IMR-90 (cell line): Measurements from ENCODE around the gene DBN1. TPM values are rescaled to one million over a fixed set of nuclear protein-coding genes. Genes with fewer than 3 reads are reported as not detected.

ENCODE experiments used
- ATAC-seq: fragments of 200-7000 bp; cut with Tn5 transposase; 2 replicates; pipeline ENCODE4 v1.9.1; 2020; ENCODE audit warnings: low read depth, mild to moderate bottlenecking, moderate library complexity
- BruUV-seq: library from RNA; stranded (reverse); fragments of 400-500 nt; replicated peaks from 2 replicates; lab custom pipeline; 2021; lab: Mats Ljungman, UMichigan
- CTCF ChIA-PET: fragments of 300-600 bp; formaldehyde crosslinking; extraction: SDS; loops from one replicate; lab custom pipeline; 2021; ENCODE audit warnings: antibody characterized with exemption; lab: Yijun Ruan, JAX
- POLR2A ChIA-PET: fragments of 300-600 bp; sonication (Branson Sonifier 250); formaldehyde crosslinking; loops from one replicate; lab custom pipeline; 2022; ENCODE audit warnings: antibody characterized with exemption; ENCODE audit not compliant: unreplicated experiment; lab: Charles Lee
- DNase-seq: peaks from one replicate; pipeline ENCODE4 v3.0.0; 2013
- H2AFZ ChIP-seq: replicated peaks from 2 replicates; pipeline ENCODE3; 2013; ENCODE audit warnings: low read length, mild to moderate bottlenecking; ENCODE audit not compliant: poor library complexity
- H2AK5ac ChIP-seq: 2 replicates; pipeline ENCODE4 v1.6.1; 2013; ENCODE audit warnings: low read depth, low read length, inconsistent platforms
- H2AK9ac ChIP-seq: replicated peaks from 2 replicates; pipeline ENCODE3; 2013; ENCODE audit warnings: mild to moderate bottlenecking, low read depth, low read length, moderate library complexity; ENCODE audit not compliant: poor library complexity
- H2BK120ac ChIP-seq: 2 replicates; pipeline ENCODE4 v1.6.1; 2013; ENCODE audit warnings: low read depth, low read length, inconsistent platforms
- H2BK15ac ChIP-seq: 3 replicates; pipeline ENCODE4 v1.6.1; 2013; ENCODE audit warnings: low read depth, low read length, inconsistent platforms
- H2BK20ac ChIP-seq: 2 replicates; pipeline ENCODE4 v1.6.1; 2013; ENCODE audit warnings: low read depth, mild to moderate bottlenecking, inconsistent platforms, low read length, moderate library complexity
- H2BK5ac ChIP-seq: 2 replicates; pipeline ENCODE4 v1.6.1; 2013; ENCODE audit warnings: mild to moderate bottlenecking, low read depth, low read length, inconsistent platforms; ENCODE audit not compliant: poor library complexity, severe bottlenecking
- H3K14ac ChIP-seq: replicated peaks from 2 replicates; pipeline ENCODE4 v1.6.1; 2013; ENCODE audit warnings: low read depth, low read length, inconsistent platforms
- H3K18ac ChIP-seq: 2 replicates; pipeline ENCODE4 v1.6.1; 2013; ENCODE audit warnings: low read depth, low read length, control low read depth
- H3K23ac ChIP-seq: 2 replicates; pipeline ENCODE4 v1.6.1; 2013; ENCODE audit warnings: low read depth, low read length, inconsistent platforms
- H3K27ac ChIP-seq: 2 replicates; pipeline ENCODE4 v1.5.1; 2013; ENCODE audit warnings: mild to moderate bottlenecking, control low read depth, low read length; ENCODE audit not compliant: insufficient read depth
- H3K27me3 ChIP-seq: 2 replicates; pipeline ENCODE4 v1.6.1; 2013; ENCODE audit warnings: low read length; ENCODE audit not compliant: control insufficient read depth, insufficient read depth
- H3K36me3 ChIP-seq: 2 replicates; pipeline ENCODE4 v1.6.1; 2013; ENCODE audit warnings: low read length, mixed read lengths; ENCODE audit not compliant: control insufficient read depth, insufficient read depth
- H3K4ac ChIP-seq: 2 replicates; pipeline ENCODE4 v1.6.1; 2013; ENCODE audit warnings: low read depth, low read length, inconsistent platforms
- H3K4me1 ChIP-seq: 2 replicates; pipeline ENCODE4 v1.6.1; 2013; ENCODE audit warnings: low read length, mixed read lengths; ENCODE audit not compliant: control insufficient read depth, insufficient read depth
- H3K4me2 ChIP-seq: 2 replicates; pipeline ENCODE4 v1.6.1; 2013; ENCODE audit warnings: low read depth, mild to moderate bottlenecking, control low read depth, low read length, moderate library complexity
- H3K4me3 ChIP-seq: 2 replicates; pipeline ENCODE4 v1.5.1; 2013; ENCODE audit warnings: low read depth, mild to moderate bottlenecking, control low read depth, low read length, moderate library complexity; ENCODE audit not compliant: insufficient read depth
- H3K56ac ChIP-seq: 2 replicates; pipeline ENCODE4 v1.6.1; 2013; ENCODE audit warnings: low read length, inconsistent platforms; ENCODE audit not compliant: insufficient read depth; ENCODE audit errors: extremely low read depth
- H3K79me1 ChIP-seq, 2 experiments: 2 replicates each; pipeline ENCODE4 v1.6.1; 2013; ENCODE audit warnings: low read length in 2 of 2, inconsistent platforms in 1 of 2, low read depth in 1 of 2
- H3K9ac ChIP-seq: 2 replicates; pipeline ENCODE4 v1.6.1; 2013; ENCODE audit warnings: low read depth, low read length, control low read depth
- H3K9me1 ChIP-seq: 2 replicates; pipeline ENCODE4 v1.6.1; 2013; ENCODE audit warnings: low read length, inconsistent platforms; ENCODE audit not compliant: insufficient read depth
- H3K9me3 ChIP-seq: 2 replicates; pipeline ENCODE4 v1.6.1; 2013; ENCODE audit warnings: low read length; ENCODE audit not compliant: control insufficient read depth, insufficient read depth
- H4K20me1 ChIP-seq: 2 replicates; pipeline ENCODE4 v1.6.1; 2013; ENCODE audit warnings: low read length, inconsistent platforms; ENCODE audit not compliant: insufficient read depth
- H4K5ac ChIP-seq: 2 replicates; pipeline ENCODE4 v1.6.1; 2013; ENCODE audit warnings: mild to moderate bottlenecking, low read depth, low read length, control low read depth
- H4K8ac ChIP-seq, 2 experiments: 2 replicates each; pipeline ENCODE4 v1.6.1; 2013; ENCODE audit warnings: low read depth in 2 of 2, low read length in 2 of 2, control low read depth in 1 of 2, inconsistent platforms in 1 of 2
- H4K91ac ChIP-seq: 2 replicates; pipeline ENCODE4 v1.6.1; 2013; ENCODE audit warnings: low read depth, low read length, inconsistent platforms; ENCODE audit not compliant: insufficient read depth
- BHLHE40 ChIP-seq: fragments of 150-350 bp; IDR thresholded peaks from 2 replicates; pipeline ENCODE4 v1.6.1; 2016; ENCODE audit warnings: mild to moderate bottlenecking, low read depth, low read length
- CEBPB ChIP-seq: IDR thresholded peaks from 2 replicates; pipeline ENCODE4 v1.6.1; 2012; ENCODE audit warnings: low read depth, low read length, improper control_type of control experiment
- CTCF ChIP-seq: conservative IDR thresholded peaks from 2 replicates; pipeline ENCODE4 v1.5.1; 2012; ENCODE audit warnings: mild to moderate bottlenecking, low read depth, low read length, improper control_type of control experiment
- ELK1 ChIP-seq: fragments of 150-350 bp; IDR thresholded peaks from 2 replicates; pipeline ENCODE4 v1.6.1; 2016; ENCODE audit warnings: low read depth, mild to moderate bottlenecking, low read length, moderate library complexity, borderline replicate concordance
- FOS ChIP-seq: fragments of 150-350 bp; IDR thresholded peaks from 2 replicates; pipeline ENCODE4 v1.6.1; 2016; ENCODE audit warnings: low read depth, low read length
- MAFK ChIP-seq: IDR thresholded peaks from 2 replicates; pipeline ENCODE4 v1.6.1; 2012; ENCODE audit warnings: low read depth, low read length, improper control_type of control experiment
- NFE2L2 ChIP-seq: fragments of 150-350 bp; IDR thresholded peaks from 2 replicates; pipeline ENCODE4 v1.6.1; 2016; ENCODE audit warnings: low read depth, mild to moderate bottlenecking, low read length
- RAD21 ChIP-seq: IDR thresholded peaks from 2 replicates; pipeline ENCODE4 v1.6.1; 2012; ENCODE audit warnings: low read length, improper control_type of control experiment
- RFX5 ChIP-seq: IDR thresholded peaks from 2 replicates; pipeline ENCODE4 v1.8.0; 2012; ENCODE audit warnings: low read depth, mild to moderate bottlenecking, low read length, moderate library complexity
- SMC3 ChIP-seq: fragments of 150-350 bp; IDR thresholded peaks from 2 replicates; pipeline ENCODE4 v1.6.1; 2016; ENCODE audit warnings: low read depth, mild to moderate bottlenecking, antibody characterized with exemption, low read length, moderate library complexity
- WGBS, 2 experiments: methylation state at CpG; one replicate each; pipeline versions ENCODE4 v1.1.5 to v1.1.7; 2013; ENCODE audit warnings: missing lambda C conversion rate in 2 of 2; ENCODE audit not compliant: insufficient read length in 1 of 2; ENCODE audit errors: extremely low coverage in 2 of 2; 5-methylcytosine and 5-hydroxymethylcytosine counted together
- dilution Hi-C: fragments of 300-500 bp; cut with HindIII; formaldehyde crosslinking; loops from one replicate; pipeline ENCODE4 v1.14.3; 2018; ENCODE audit warnings: low sequenced_read_pairs; ENCODE audit not compliant: unreplicated experiment
- in situ Hi-C: fragments of 300-500 bp; cut with MboI; formaldehyde crosslinking; loops from 3 replicates; pipeline ENCODE4 v1.14.3; 2019; ENCODE audit warnings: low sequenced_read_pairs, inconsistent platforms, mixed read lengths
- intact Hi-C: fragments of 100-400 bp; cut with micrococcal nuclease; formaldehyde crosslinking; loops from 2 replicates; pipeline ENCODE4 v1.10.0; 2022
- polyA plus RNA-seq, 3 experiments: library from polyadenylated mRNA; depleted of rRNA; stranded (reverse); fragments of >200 nt; gene quantifications; 2 replicates each; pipeline ENCODE4 v1.2.3, GENCODE V29; 2012; ENCODE audit warnings: low replicate concordance in 1 of 3
- total RNA-seq: library from RNA; depleted of rRNA; stranded (reverse); fragments of >200 nt; gene quantifications from 2 replicates; pipeline ENCODE4 v1.2.3, GENCODE V29; 2012

DBN1 gene
- total and polyA plus RNA-seq, 2 of the 4 experiments (the other 2 are of a cell fraction): 122 to 187 TPM

GRCh38 chr5:177457852-177458681 is 15.4 kb downstream of the DBN1 start (continued):
- TF ChIP-seq NFE2L2: no peak

GRCh38 chr5:177456976-177457851 is 16.2 kb downstream of the DBN1 start:
- no peak overlapping the region for H3K4me2 ChIP-seq
- peak overlapping the region; percentile 13 for H2AFZ ChIP-seq
- ATAC-seq: peak; percentile 70
- no peak overlapping the region for H2BK5ac ChIP-seq
- no peak overlapping the region for H4K8ac ChIP-seq
- H4K91ac ChIP-seq: no peak overlapping the region
- peaks cover 46% of the 10 kb centered on the region for H3K36me3 ChIP-seq
- no peaks in the 10 kb centered on the region for H3K9me1 ChIP-seq
- in situ Hi-C loops: no loop called here
- H3K23ac ChIP-seq: no peak overlapping the region
- no peak overlapping the region for H3K9ac ChIP-seq
- H2BK20ac ChIP-seq: no peak overlapping the region
- no peak overlapping the region for H2AK5ac ChIP-seq
- H3K27ac ChIP-seq: no peak overlapping the region
- H2AK9ac ChIP-seq: peak overlapping the region; percentile 85
- no peak overlapping the region for H3K56ac ChIP-seq
- peaks cover 72% of the 10 kb centered on the region for H4K20me1 ChIP-seq
- no peak overlapping the region for H4K5ac ChIP-seq
- POLR2A ChIA-PET: interaction anchor here (0.6 kb wide), 2 partner anchors 11 to 88 kb away, joined by 3 to 7 read pairs; no protein-coding TSS in a partner anchor
- WGBS, 2 experiments: 82% methylated on average over 6 of the region's 24 CpGs; no CpG with 5 or more reads in 1 of the 2 experiments
- H2BK120ac ChIP-seq: no peak overlapping the region
- dilution Hi-C loops: no loop called here
- intact Hi-C loops: loop anchor here (1.0 to 2.0 kb wide), 2 partner anchors 40 to 146 kb away; partner anchors contain the start of genes MXD3 and PDLIM7
- H3K9me3 ChIP-seq: no peaks in the 10 kb centered on the region
- H3K79me1 ChIP-seq: peaks cover 6 to 17% of the 10 kb centered on the region in 2 experiments; a peak in 3 of 4 replicates
- no peak overlapping the region for H3K14ac ChIP-seq
- H3K27me3 ChIP-seq: no peaks in the 10 kb centered on the region
- H2BK15ac ChIP-seq: no peak overlapping the region
- DNase-seq: peak; percentile 97
- CTCF ChIA-PET: interaction anchor here (0.8 to 1.6 kb wide), 8 partner anchors 10 to 68 kb away, joined by 3 to 11 read pairs (median 4); no protein-coding TSS in a partner anchor
- no peak overlapping the region for H3K18ac ChIP-seq
- no peak overlapping the region for H3K4ac ChIP-seq
- TSS peak; percentile 89 for BruUV-seq
- H3K4me1 ChIP-seq: peaks cover 8% of the 10 kb centered on the region
- no peak overlapping the region for H3K4me3 ChIP-seq
- TF ChIP-seq FOS (no peak), BHLHE40 (no peak), MAFK (no peak), CEBPB (peak; percentile 76), NFE2L2 (no peak), RAD21 (0 out of 2 replicates have a peak, but pooled peaks have one; percentile 13), SMC3 (no peak), CTCF (peak; percentile 59), RFX5 (peak; percentile 90), ELK1 (no peak)
